Caco-2 (cell line): ENCODE results near the gene ZNF410. TPM values are rescaled to one million over a fixed set of nuclear protein-coding genes. Genes with fewer than 3 reads are reported as not detected.
A peak's percentile ranks its signal among the peaks of the same experiment; 100 is the strongest.

Source experiments
- BruUV-seq: library from RNA; stranded (reverse); fragments of 400-500 nt; replicated peaks from 2 replicates; lab custom pipeline; 2021; lab: Mats Ljungman, UMichigan
- CTCF ChIA-PET: fragments of 300-600 bp; sonication (Branson Sonifier 250); formaldehyde crosslinking; loops from one replicate; lab custom pipeline; 2022; ENCODE audit warnings: antibody characterized with exemption; lab: Charles Lee
- POLR2A ChIA-PET: fragments of 300-600 bp; sonication (Branson Sonifier 250); formaldehyde crosslinking; loops from one replicate; lab custom pipeline; 2022; ENCODE audit warnings: antibody characterized with exemption; lab: Charles Lee
- DNase-seq, 2 experiments: peaks; one replicate each; pipeline versions ENCODE4 v3.0.0 to v3.0.0-alpha.2; 2020 to 2022
- H3K27me3 ChIP-seq: replicated peaks from 2 replicates; pipeline ENCODE4 v1.6.0; 2011; ENCODE audit warnings: low read length; ENCODE audit not compliant: control insufficient read depth, insufficient read depth
- H3K36me3 ChIP-seq: 2 replicates; pipeline ENCODE4 v1.5.1; 2011; ENCODE audit warnings: low read length; ENCODE audit not compliant: control insufficient read depth, insufficient read depth
- H3K4me1 ChIP-seq: fragments of 250-450 bp; sonication (Bioruptor Pico); 2 replicates; pipeline ENCODE4 v1.5.1; 2020; ENCODE audit warnings: mild to moderate bottlenecking
- H3K4me3 ChIP-seq: 2 replicates; pipeline ENCODE4 v1.5.1; 2011; ENCODE audit warnings: low read depth, mild to moderate bottlenecking, control low read depth, low read length
- H3K9me3 ChIP-seq: fragments of 250-450 bp; sonication (Bioruptor Pico); 2 replicates; pipeline ENCODE4 v1.5.1; 2020; ENCODE audit warnings: mild to moderate bottlenecking, moderate library complexity
- H3K27ac Mint-ChIP-seq: one replicate; pipeline ENCODE4 v1.8.0; 2022; ENCODE audit warnings: mixed read lengths; ENCODE audit not compliant: unreplicated experiment
- H3K27me3 Mint-ChIP-seq: one replicate; pipeline ENCODE4 v1.8.0; 2022; ENCODE audit warnings: mixed read lengths; ENCODE audit not compliant: insufficient read depth, unreplicated experiment
- H3K36me3 Mint-ChIP-seq: one replicate; pipeline ENCODE4 v1.8.0; 2022; ENCODE audit warnings: mild to moderate bottlenecking, mixed read lengths; ENCODE audit not compliant: insufficient read depth, unreplicated experiment
- H3K4me1 Mint-ChIP-seq: one replicate; pipeline ENCODE4 v1.8.0; 2022; ENCODE audit warnings: low read depth, mixed read lengths; ENCODE audit not compliant: unreplicated experiment
- H3K4me3 Mint-ChIP-seq: one replicate; pipeline ENCODE4 v1.8.0; 2022; ENCODE audit warnings: mild to moderate bottlenecking, moderate library complexity, mixed read lengths; ENCODE audit not compliant: unreplicated experiment
- H3K9me3 Mint-ChIP-seq: one replicate; pipeline ENCODE4 v1.8.0; 2022; ENCODE audit warnings: mixed read lengths; ENCODE audit not compliant: unreplicated experiment
- intact Hi-C: fragments of 100-400 bp; cut with micrococcal nuclease; formaldehyde crosslinking; loops from one replicate; pipeline ENCODE4 v1.10.0; 2022; ENCODE audit not compliant: unreplicated experiment
- total RNA-seq: library from RNA; stranded (reverse); gene quantifications from 2 replicates; pipeline ENCODE4 v1.2.3, GENCODE V29; 2022
- TF ChIP-seq, protein P1 (sequence below), 2 experiments: fragments of 200-600 bp in 1 of 2; IDR thresholded peaks; 1 replicate in 1 of 2; 2 replicates in 1 of 2; pipeline versions ENCODE4 v1.5.1 to v1.8.0; 2011 to 2022; ENCODE audit warnings: antibody characterized with exemption in 1 of 2, control low read depth in 1 of 2, inconsistent platforms in 1 of 2, low read depth in 1 of 2, low read length in 1 of 2, mild to moderate bottlenecking in 1 of 2, moderate library complexity in 1 of 2; ENCODE audit not compliant: insufficient read depth in 1 of 2, severe bottlenecking in 1 of 2, unreplicated experiment in 1 of 2

Gene ZNF410
- total RNA-seq, 1 experiment from 2014 or later = 36.8 TPM

DNA sequence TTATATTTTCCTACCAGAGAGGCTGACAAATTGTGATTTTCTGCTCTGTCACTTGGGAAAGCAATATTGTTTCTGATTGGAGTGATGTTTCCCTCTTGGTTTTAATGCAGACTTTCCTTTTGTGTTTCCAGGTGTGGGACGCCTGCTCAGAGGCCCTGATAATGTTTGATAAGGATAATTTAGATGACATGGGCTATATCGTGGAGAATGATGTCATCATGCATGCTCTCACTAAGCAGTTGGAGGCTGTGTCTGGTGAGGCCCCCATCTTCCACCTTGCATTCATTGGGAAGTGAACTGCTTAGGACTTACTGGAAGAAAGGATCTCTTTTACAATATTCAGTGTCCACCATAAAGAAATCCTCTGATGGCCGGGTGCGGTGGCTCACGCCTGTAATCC is 69.0 kb downstream of the ZNF410 start:
- TF ChIP-seq, protein P1, sequence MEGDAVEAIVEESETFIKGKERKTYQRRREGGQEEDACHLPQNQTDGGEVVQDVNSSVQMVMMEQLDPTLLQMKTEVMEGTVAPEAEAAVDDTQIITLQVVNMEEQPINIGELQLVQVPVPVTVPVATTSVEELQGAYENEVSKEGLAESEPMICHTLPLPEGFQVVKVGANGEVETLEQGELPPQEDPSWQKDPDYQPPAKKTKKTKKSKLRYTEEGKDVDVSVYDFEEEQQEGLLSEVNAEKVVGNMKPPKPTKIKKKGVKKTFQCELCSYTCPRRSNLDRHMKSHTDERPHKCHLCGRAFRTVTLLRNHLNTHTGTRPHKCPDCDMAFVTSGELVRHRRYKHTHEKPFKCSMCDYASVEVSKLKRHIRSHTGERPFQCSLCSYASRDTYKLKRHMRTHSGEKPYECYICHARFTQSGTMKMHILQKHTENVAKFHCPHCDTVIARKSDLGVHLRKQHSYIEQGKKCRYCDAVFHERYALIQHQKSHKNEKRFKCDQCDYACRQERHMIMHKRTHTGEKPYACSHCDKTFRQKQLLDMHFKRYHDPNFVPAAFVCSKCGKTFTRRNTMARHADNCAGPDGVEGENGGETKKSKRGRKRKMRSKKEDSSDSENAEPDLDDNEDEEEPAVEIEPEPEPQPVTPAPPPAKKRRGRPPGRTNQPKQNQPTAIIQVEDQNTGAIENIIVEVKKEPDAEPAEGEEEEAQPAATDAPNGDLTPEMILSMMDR (IDR thresholded peaks at IDR 0.05; ENCODE audit: insufficient read depth in 1 of 2, low read depth in 1 of 2, low read length in 1 of 2, severe bottlenecking in 1 of 2, unreplicated experiment in 1 of 2) = no peak
- Histone ChIP-seq H3K4me3 (no peak overlapping the region), H3K9me3 (no peaks in the 10 kb centered on the region), H3K4me1 (peaks cover 7% of the 10 kb centered on the region), H3K27me3 (no peaks in the 10 kb centered on the region), H3K36me3 (0 out of 2 replicates have a peak, but pooled peaks cover 2% of the 10 kb centered on the region)
- no peak overlapping the region for H3K4me3 Mint-ChIP-seq
- intact Hi-C loops = no loop called here
- ChIA-PET POLR2A (no interaction called here), CTCF (no interaction called here)
- DNase-seq = no peak
- H3K4me1 Mint-ChIP-seq = no peaks in the 10 kb centered on the region
- no peaks in the 10 kb centered on the region for H3K9me3 Mint-ChIP-seq
- no TSS peak for BruUV-seq
- H3K36me3 Mint-ChIP-seq = peaks cover 16% of the 10 kb centered on the region
- H3K27ac Mint-ChIP-seq = no peak overlapping the region
- H3K27me3 Mint-ChIP-seq = no peaks in the 10 kb centered on the region

DNA sequence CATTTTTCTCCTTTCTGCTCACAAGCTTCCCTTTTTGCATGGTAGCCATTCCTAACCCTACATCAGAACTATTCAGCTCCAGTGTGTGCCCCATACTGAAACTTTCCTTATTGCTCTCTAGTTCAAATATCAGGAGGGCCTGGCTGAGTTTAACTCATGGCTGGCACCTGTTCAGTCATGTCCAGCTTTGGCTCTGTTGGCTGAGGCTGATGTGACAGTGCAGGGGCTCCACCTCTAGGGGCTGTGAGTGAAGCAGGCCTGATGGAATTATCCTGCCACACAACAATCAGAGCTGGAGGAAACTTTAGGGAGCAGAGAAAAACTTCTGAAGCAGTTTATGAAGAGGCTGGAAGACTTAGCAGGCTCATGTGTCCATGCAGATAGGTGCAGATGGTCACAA is 71.9 kb downstream of the ZNF410 start:
- H3K27ac Mint-ChIP-seq = no peak overlapping the region

DNA sequence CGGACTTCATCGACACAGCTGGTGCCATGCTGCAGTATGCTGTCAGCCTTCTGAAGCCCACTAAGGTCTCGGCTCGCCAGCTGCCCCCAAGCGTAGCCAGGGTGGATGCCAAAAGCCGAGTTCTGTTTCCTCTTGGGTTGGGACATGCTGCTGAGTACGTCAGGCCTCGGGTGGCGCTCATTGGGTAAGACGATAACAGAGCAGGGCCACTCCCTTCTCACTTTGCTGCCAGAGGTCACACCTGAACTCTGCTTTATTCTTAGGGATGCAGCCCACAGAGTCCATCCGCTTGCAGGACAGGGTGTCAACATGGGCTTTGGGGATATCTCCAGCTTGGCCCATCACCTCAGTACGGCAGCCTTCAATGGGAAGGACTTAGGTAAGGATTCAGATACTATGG is 74.5 kb downstream of the ZNF410 start:
- ChIA-PET CTCF (no interaction called here), POLR2A (no interaction called here)
- intact Hi-C loops = no loop called here
- Mint-ChIP-seq H3K4me3 (no peak overlapping the region), H3K27ac (no peak overlapping the region), H3K4me1 (no peaks in the 10 kb centered on the region), H3K36me3 (peaks cover 23% of the 10 kb centered on the region), H3K9me3 (no peaks in the 10 kb centered on the region), H3K27me3 (no peaks in the 10 kb centered on the region)
- no peaks in the 10 kb centered on the region for H3K27me3 ChIP-seq
- TF ChIP-seq, protein P1 (IDR thresholded peaks at IDR 0.05; ENCODE audit: insufficient read depth in 1 of 2, low read depth in 1 of 2, low read length in 1 of 2, severe bottlenecking in 1 of 2, unreplicated experiment in 1 of 2) = no peak
- BruUV-seq = no TSS peak
- 0 out of 2 replicates have a peak, but pooled peaks cover 2% of the 10 kb centered on the region for H3K36me3 ChIP-seq
- no peak for DNase-seq
- H3K9me3 ChIP-seq = no peaks in the 10 kb centered on the region
- H3K4me1 ChIP-seq = no peaks in the 10 kb centered on the region
- no peak overlapping the region for H3K4me3 ChIP-seq

More for the DNA sequence above, 71.9 kb downstream of the ZNF410 start:
- no peak overlapping the region for H3K4me3 ChIP-seq
- Mint-ChIP-seq H3K36me3 (peaks cover 19% of the 10 kb centered on the region), H3K9me3 (no peaks in the 10 kb centered on the region), H3K4me3 (no peak overlapping the region), H3K27me3 (no peaks in the 10 kb centered on the region), H3K4me1 (no peaks in the 10 kb centered on the region)
- TF ChIP-seq, protein P1 (IDR thresholded peaks at IDR 0.05; ENCODE audit: insufficient read depth in 1 of 2, low read depth in 1 of 2, low read length in 1 of 2, severe bottlenecking in 1 of 2, unreplicated experiment in 1 of 2) = peak in 1 of 2 experiments; percentile 20
- CTCF ChIA-PET = interaction anchor here (0.9 to 1.8 kb wide), 3 partner anchors 9 to 68 kb away, joined by 3 to 5 read pairs (median 4); partner anchors contain the start of genes COQ6 and FAM161B
- POLR2A ChIA-PET = no interaction called here
- no TSS peak for BruUV-seq
- H3K27me3 ChIP-seq = no peaks in the 10 kb centered on the region
- 0 out of 2 replicates have a peak, but pooled peaks cover 2% of the 10 kb centered on the region for H3K36me3 ChIP-seq
- intact Hi-C loops = no loop called here
- DNase-seq = no peak
- no peaks in the 10 kb centered on the region for H3K9me3 ChIP-seq
- H3K4me1 ChIP-seq = no peaks in the 10 kb centered on the region
